Endodermal cell (in vitro differentiated cells): ENCODE results near the gene PCBP3. TPM values are rescaled to one million over a fixed set of nuclear protein-coding genes. Genes with fewer than 3 reads are reported as not detected.

Experiments used
- DNase-seq: peaks from one replicate; pipeline ENCODE4 v3.0.0-alpha.2; 2017
- H3K27ac ChIP-seq: 2 replicates; pipeline ENCODE4 v1.5.1; 2013; ENCODE audit warnings: mild to moderate bottlenecking, low read depth, low read length, moderate library complexity
- H3K27me3 ChIP-seq: 2 replicates; pipeline ENCODE4 v1.6.1; 2013; ENCODE audit warnings: mild to moderate bottlenecking, low read length, moderate library complexity; ENCODE audit not compliant: insufficient read depth, control insufficient read depth, poor library complexity, severe bottlenecking
- H3K36me3 ChIP-seq: 2 replicates; pipeline ENCODE4 v1.7.0; 2013; ENCODE audit warnings: mild to moderate bottlenecking, low read length, moderate library complexity; ENCODE audit not compliant: control insufficient read depth, insufficient read depth
- H3K4me1 ChIP-seq: one replicate; pipeline ENCODE4 v1.7.0; 2013; ENCODE audit warnings: low read length; ENCODE audit not compliant: control insufficient read depth, insufficient read depth
- H3K4me3 ChIP-seq: 2 replicates; pipeline ENCODE4 v1.5.1; 2013; ENCODE audit warnings: mild to moderate bottlenecking, low read length, moderate library complexity
- H3K9ac ChIP-seq: 2 replicates; pipeline ENCODE4 v1.6.1; 2013; ENCODE audit warnings: mild to moderate bottlenecking, low read length, moderate library complexity; ENCODE audit not compliant: poor library complexity, severe bottlenecking; ENCODE audit errors: extremely low read depth
- H3K9me3 ChIP-seq: 2 replicates; pipeline ENCODE4 v1.6.1; 2013; ENCODE audit warnings: mild to moderate bottlenecking, low read length, moderate library complexity; ENCODE audit not compliant: control insufficient read depth
- H3K27ac Mint-ChIP-seq: 2 replicates; pipeline ENCODE4 v1.8.0; 2020; ENCODE audit warnings: mixed read lengths
- H3K27me3 Mint-ChIP-seq: 2 replicates; pipeline ENCODE4 v1.8.0; 2021; ENCODE audit warnings: mild to moderate bottlenecking, mixed read lengths; ENCODE audit not compliant: insufficient read depth
- H3K36me3 Mint-ChIP-seq: 2 replicates; pipeline ENCODE4 v1.8.0; 2020; ENCODE audit warnings: low read depth, mixed read lengths
- H3K4me1 Mint-ChIP-seq: 2 replicates; pipeline ENCODE4 v1.8.0; 2020; ENCODE audit warnings: mixed read lengths
- H3K4me3 Mint-ChIP-seq: 2 replicates; pipeline ENCODE4 v1.8.0; 2020; ENCODE audit warnings: mild to moderate bottlenecking, moderate library complexity, mixed read lengths
- H3K9me3 Mint-ChIP-seq: 2 replicates; pipeline ENCODE4 v1.8.0; 2020; ENCODE audit warnings: mild to moderate bottlenecking, mixed read lengths
- WGBS, 2 experiments: methylation state at CpG; one replicate each; pipeline versions ENCODE4 v1.1.5 to v1.1.7; 2013; ENCODE audit warnings: missing lambda C conversion rate in 2 of 2, mixed read lengths in 1 of 2; ENCODE audit not compliant: insufficient coverage in 1 of 2, insufficient read length in 1 of 2; 5-methylcytosine and 5-hydroxymethylcytosine counted together
- total RNA-seq, 2 donors: library from RNA; stranded (reverse); fragmentation: NEBNext Ultra II Directional in 1 of 2; extraction: Animal tissue kit (Norgen Biotek cat#: 25700) in 1 of 2; gene quantifications; 2 replicates in 1 of 2; 3 replicates in 1 of 2; pipeline ENCODE4 v1.2.1, GENCODE V29; 2021
- TF ChIP-seq, protein P1 (sequence below): fragments of 200-600 bp; sonication (generic); conservative IDR thresholded peaks from 2 replicates; pipeline ENCODE4 v1.5.0; 2021; ENCODE audit warnings: antibody characterized with exemption, mild to moderate bottlenecking

PCBP3 gene
- total RNA-seq, 2 donors from 2014 or later = 2.1 to 10.6 TPM

DNA sequence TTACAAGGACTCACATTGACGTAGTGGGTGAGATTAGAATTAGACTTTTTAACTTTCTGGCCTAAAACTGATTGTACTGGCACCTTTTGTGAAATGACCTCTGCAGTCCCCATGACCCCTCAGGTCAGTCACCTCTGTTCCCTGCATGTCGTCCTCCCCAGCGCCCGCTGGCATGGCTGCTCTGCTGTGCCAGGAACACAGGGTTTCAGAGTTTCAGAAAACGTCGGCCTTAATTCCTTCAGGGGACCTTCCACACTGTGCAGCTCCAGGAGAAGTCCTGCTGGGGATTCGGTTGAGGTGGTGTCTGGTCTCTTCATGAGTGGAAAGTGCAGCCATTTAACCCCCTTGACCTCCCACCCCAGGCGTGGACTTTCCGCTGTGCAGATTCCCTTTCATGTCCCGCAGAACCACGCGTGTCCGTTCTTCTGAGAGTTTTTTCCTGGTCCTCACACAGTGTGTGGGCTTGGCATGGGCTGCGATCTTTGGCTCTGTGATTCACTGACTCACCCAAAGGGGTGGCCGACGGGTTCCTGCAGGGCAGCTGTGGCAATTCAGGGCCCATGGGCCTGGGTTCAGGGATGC is 179.7 kb downstream of the PCBP3 start:
- no peaks in the 10 kb centered on the region for H3K4me1 ChIP-seq
- peaks cover 5% of the 10 kb centered on the region for H3K4me1 Mint-ChIP-seq
- H3K4me3 Mint-ChIP-seq = no peak overlapping the region
- TF ChIP-seq, protein P1, sequence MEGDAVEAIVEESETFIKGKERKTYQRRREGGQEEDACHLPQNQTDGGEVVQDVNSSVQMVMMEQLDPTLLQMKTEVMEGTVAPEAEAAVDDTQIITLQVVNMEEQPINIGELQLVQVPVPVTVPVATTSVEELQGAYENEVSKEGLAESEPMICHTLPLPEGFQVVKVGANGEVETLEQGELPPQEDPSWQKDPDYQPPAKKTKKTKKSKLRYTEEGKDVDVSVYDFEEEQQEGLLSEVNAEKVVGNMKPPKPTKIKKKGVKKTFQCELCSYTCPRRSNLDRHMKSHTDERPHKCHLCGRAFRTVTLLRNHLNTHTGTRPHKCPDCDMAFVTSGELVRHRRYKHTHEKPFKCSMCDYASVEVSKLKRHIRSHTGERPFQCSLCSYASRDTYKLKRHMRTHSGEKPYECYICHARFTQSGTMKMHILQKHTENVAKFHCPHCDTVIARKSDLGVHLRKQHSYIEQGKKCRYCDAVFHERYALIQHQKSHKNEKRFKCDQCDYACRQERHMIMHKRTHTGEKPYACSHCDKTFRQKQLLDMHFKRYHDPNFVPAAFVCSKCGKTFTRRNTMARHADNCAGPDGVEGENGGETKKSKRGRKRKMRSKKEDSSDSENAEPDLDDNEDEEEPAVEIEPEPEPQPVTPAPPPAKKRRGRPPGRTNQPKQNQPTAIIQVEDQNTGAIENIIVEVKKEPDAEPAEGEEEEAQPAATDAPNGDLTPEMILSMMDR = no peak
- H3K9me3 ChIP-seq = no peaks in the 10 kb centered on the region
- H3K27ac ChIP-seq = no peak overlapping the region
- no peak for DNase-seq
- no peaks in the 10 kb centered on the region for H3K27me3 ChIP-seq
- no peaks in the 10 kb centered on the region for H3K36me3 Mint-ChIP-seq
- H3K9ac ChIP-seq = no peak overlapping the region
- H3K36me3 ChIP-seq = no peaks in the 10 kb centered on the region
- H3K27me3 Mint-ChIP-seq = no peaks in the 10 kb centered on the region
- no peak overlapping the region for H3K4me3 ChIP-seq
- WGBS, 2 experiments = 93% methylated on average over 14 to 16 of the region's 16 CpGs
- no peaks in the 10 kb centered on the region for H3K9me3 Mint-ChIP-seq
- H3K27ac Mint-ChIP-seq = no peak overlapping the region

DNA sequence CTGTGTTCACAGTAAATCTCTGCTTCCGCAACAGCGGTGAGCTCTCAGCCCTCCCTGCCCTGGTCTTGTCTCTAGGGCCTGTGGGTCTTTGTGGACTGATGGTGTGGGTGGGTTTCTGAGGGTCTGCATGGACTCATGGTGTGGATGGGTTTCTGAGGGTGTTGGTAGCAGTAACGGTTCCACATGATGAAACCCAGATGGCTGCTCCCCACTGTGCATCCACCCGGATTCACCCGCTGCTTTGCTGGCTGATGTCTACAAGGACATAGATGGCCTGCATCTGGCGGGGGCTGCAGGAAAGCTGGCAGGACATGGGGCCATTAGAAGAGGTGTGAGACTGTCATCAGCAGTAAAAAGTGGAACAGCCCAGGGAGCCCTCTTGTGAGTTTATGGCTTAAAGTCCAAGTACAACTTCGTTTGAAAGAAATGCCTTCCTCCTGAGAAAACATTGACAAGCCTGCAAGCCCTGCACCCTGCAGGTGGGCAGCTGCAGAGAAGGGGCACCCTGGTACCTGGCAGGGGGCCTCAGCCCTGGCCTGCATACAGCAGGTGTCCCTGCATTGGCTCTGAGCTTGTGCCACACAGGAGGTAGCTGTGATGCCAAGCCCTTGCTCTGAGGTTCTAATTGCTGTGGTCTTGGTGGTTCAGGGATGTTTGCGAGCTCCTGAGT is 181.2 kb downstream of the PCBP3 start:
- H3K4me1 Mint-ChIP-seq = peaks cover 3% of the 10 kb centered on the region

DNA sequence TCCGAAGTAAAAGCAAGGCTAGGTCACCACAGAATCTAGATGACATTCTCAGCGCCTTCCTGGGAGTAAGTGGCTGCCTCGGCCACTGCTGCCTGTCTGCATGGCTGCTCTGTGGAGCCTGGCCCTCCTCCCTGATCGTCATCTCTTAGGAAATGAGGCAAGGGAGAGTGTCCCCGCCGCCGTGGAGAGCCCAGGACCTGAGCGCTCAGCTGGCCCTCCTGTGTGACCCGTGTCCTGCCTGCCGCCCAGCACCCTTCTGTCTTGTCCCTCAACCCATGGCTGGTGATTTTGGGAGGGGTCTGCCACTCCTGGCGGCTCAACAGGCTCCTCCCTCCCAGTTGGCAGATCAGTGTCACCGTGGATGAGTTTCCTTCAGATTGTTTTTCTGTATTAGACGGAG is 181.7 kb downstream of the PCBP3 start:
- TF ChIP-seq, protein P1 = no peak
- Mint-ChIP-seq H3K4me3 (no peak overlapping the region), H3K9me3 (no peaks in the 10 kb centered on the region), H3K27me3 (no peaks in the 10 kb centered on the region), H3K27ac (no peak overlapping the region), H3K4me1 (peaks cover 2% of the 10 kb centered on the region), H3K36me3 (no peaks in the 10 kb centered on the region)
- Histone ChIP-seq H3K27ac (no peak overlapping the region), H3K9ac (no peak overlapping the region), H3K4me3 (no peak overlapping the region), H3K36me3 (no peaks in the 10 kb centered on the region), H3K9me3 (no peaks in the 10 kb centered on the region), H3K27me3 (no peaks in the 10 kb centered on the region), H3K4me1 (no peaks in the 10 kb centered on the region)
- DNase-seq = no peak
- WGBS, 2 experiments = 87 to 92% methylated on average over 12 to 13 of the region's 13 CpGs

More for the DNA sequence above, 181.2 kb downstream of the PCBP3 start:
- no peak for DNase-seq
- H3K4me3 ChIP-seq = no peak overlapping the region
- H3K27me3 Mint-ChIP-seq = no peaks in the 10 kb centered on the region
- H3K4me3 Mint-ChIP-seq = no peak overlapping the region
- TF ChIP-seq, protein P1 = no peak
- H3K36me3 Mint-ChIP-seq = no peaks in the 10 kb centered on the region
- H3K27me3 ChIP-seq = no peaks in the 10 kb centered on the region
- no peaks in the 10 kb centered on the region for H3K9me3 Mint-ChIP-seq
- no peaks in the 10 kb centered on the region for H3K9me3 ChIP-seq
- no peaks in the 10 kb centered on the region for H3K4me1 ChIP-seq
- H3K27ac Mint-ChIP-seq = no peak overlapping the region
- WGBS, 2 experiments = 90 to 100% methylated on average over 3 to 8 of the region's 8 CpGs
- no peak overlapping the region for H3K27ac ChIP-seq
- no peak overlapping the region for H3K9ac ChIP-seq
- H3K36me3 ChIP-seq = no peaks in the 10 kb centered on the region
